Mucosa of gallbladder (tissue), 1 donor: ENCODE measurements around the gene TANGO6. TPM values are rescaled to one million over a fixed set of nuclear protein-coding genes. Genes with fewer than 3 reads are reported as not detected.
"Not testable (repeated sequence)": the region's sequence is repeated elsewhere in the genome, so short reads cannot be mapped to it uniquely, and the experiment has no call there.

Experiments used
- DNase-seq: peaks from one replicate; pipeline ENCODE4 v3.0.0-alpha.2; 2020; ENCODE audit warnings: low spot score
- total RNA-seq: library from RNA; stranded (reverse); gene quantifications from one replicate; pipeline ENCODE4 v1.2.1, GENCODE V29; 2021
- donor health status: DM: no; HTN: no; CAD: no.

Gene TANGO6
- total RNA-seq, 1 donor from 2014 or later: 11.0 TPM

DNA sequence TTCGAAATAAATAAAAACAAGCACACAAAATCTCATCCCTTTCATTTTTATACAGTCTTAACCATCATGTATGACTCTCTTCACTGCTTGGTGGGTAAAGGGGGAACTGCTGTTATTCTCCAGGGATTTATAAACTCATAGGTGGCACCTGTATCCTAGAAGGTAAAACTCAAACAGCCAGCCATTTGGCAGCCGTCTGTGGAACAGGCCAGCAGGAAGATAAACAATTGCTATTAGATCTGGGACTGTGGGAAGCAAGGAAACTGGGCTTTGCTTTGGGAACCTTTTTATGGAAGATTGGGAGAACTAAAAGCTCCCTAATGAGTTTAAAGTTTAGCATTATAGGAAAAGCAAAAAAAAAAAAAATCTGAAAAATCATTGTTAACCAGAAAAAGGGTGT, 126.0 kb downstream of the TANGO6 start:
- no peak for DNase-seq

DNA sequence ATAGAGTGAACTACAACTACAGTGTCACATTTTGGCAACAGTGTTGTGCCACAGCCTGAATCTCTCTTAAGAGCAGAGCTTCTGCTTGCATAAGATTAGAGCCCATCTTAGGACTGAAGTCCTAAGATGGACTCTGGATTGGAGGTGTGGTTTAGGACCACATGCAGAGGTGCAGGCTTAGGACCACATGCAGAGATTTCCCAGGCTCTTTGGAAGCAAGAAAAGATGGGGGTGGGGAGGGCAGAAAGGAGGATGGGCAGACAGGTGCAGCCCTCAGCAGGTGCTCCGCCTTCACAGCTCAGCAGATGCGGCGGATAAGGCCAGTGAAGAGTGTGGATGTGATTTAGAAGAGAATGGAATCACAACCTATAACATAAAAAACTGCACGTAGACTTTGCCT, 128.7 kb downstream of the TANGO6 start:
- DNase-seq: no peak

DNA sequence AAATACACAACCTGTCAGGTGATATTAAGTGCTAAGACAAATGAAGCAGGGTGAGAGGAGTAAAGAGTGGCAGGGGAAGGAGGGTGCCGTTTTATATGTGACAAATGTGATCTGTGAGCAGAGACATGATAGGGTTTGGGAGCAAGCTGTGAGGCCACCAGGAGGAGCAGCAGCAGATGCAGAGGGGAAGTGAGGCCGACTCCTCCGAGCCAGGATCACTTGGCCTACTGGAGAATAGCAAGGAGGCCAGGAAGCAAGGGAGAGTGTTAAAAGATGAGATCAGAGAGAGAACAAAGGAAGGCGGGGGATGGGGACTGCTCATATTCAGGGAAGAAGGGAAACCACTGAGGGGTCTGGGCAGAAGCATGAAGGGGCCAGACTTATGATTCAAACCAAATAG, 129.4 kb downstream of the TANGO6 start:
- no peak for DNase-seq

GRCh38 chr16:68973611-68974120, 130.3 kb downstream of the TANGO6 start:
- no peak for DNase-seq

- DNase-seq: no peak
Measured at GRCh38 chr16:68978303-68978954, 135.1 kb downstream of the TANGO6 start.

- no peak for DNase-seq
Measured at GRCh38 chr16:68980695-68981315, 137.5 kb downstream of the TANGO6 start.

- DNase-seq: no peak
Measured at GRCh38 chr16:68981971-68982370, 138.6 kb downstream of the TANGO6 start.

DNA sequence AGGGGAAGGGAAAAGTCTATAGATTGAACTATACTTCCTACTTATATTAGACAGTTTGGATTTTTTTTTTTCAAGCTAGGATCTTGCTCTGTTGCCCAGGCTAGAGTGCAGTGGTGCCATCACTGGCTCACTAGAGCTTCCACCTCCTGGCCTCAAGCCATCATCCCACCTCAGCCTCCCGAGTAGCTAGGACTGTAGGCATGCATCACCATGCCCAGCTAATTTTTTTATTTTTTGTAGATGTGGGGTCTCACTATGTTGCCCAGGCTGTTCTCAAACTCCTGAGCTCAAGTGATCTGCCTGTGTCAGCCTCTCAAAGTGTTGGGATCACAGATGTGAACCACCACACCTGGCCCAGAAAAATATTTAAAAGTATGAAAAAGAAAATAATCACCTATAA, 141.1 kb downstream of the TANGO6 start:
- no peak for DNase-seq

DNA sequence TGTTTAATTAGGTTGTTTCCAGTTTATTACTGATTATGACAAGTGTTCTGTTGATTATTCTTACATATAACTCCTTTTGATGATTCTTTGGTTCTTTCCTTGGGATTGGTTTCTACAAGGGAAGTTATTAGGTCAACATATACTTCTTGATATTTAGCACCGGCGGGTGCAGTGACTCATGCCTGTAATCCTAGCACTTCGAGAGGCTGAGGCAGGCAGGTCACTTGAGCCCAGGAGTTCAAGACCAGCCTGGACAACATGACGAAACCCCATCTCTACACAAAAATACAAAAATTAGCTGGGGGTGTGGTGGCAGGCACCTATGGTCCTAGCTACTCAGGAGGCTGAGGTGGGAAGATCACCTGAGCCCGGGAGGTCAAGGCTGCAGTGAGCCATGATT, 141.9 kb downstream of the TANGO6 start:
- DNase-seq: no peak

DNA sequence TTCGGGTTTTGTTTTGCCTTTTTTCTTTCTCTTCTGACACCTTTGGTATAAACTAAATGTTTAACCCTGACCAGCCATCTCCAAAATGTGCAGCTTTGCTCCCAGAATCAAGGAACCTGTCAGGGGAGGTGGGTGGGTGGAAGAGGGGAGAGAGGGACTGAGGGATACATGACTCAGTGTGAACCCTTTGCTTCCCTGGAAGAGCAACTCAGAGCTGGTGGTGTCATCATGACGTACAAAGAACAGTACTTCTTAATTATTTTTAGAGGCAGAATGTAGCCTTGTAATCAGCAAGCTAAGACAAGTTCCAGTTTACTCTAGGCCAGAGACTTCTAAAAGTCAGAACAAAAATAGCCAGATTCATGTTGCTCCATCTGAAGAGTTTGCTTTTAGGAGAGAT, 142.5 kb downstream of the TANGO6 start:
- no peak for DNase-seq

DNA sequence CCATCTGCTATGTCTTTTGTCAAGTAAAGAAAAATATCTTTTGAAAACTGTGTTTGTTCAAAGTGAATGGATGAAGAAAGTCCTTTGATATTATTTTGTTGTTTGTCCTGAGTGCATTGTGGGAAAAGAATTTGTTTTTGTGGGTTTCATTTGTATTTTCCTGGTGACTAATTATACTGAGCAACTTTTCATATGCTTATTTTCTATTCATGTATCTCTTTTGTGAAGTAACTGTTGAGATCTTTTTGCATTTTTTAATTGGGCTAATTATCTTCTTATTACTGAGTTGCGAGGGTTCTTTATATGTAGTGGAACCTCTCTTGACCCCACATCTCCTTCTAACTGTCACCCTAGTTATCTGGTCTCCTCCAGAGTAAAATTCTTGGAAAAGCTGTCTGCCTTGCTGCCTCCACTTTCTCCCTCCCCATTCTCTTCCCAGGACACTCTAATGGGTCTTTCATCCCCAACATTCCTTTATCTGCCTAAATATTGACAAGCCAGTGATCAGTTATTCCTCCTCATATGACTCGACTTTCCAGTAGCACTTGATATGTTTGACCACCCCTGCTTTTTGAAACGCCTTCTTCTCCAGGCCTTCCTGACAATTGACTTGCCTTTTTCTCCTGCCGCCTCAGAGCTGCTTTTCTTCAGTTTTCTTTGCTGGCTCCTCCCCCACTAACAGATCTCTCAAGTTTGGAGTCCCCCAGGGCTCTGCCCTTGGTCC, 144.6 kb downstream of the TANGO6 start:
- DNase-seq: no peak

DNA sequence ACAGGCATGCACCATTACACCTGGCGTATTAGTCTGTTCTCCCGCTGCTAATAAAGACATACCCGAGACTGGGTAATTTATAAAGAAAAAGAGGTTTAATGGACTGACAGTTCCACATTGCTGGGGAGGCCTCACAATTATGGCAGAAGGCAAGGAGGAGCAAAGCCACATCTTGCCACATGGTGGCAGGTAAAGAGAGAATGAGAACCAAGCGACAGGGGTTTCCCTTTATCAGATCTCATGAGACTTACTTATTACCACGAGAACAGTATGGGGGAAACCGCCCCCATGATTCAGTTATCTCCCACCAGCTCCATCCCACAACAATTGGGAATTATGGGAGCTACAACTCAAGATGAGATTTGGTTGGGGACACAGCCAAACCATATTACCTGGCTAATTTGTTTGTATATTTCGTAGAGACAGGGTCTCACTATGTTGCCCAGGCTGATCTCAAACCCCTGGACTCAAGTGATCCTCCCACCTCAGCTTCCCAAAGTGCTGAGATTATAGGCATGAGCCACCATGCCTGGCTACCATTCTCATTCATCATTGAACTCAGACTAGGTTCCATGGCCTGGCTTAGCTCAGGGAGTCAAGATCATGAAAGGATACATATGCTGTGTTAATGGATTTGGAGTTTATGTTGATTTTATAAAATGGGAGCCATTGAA, 147.0 kb downstream of the TANGO6 start:
- not testable (repeated sequence) for DNase-seq

DNA sequence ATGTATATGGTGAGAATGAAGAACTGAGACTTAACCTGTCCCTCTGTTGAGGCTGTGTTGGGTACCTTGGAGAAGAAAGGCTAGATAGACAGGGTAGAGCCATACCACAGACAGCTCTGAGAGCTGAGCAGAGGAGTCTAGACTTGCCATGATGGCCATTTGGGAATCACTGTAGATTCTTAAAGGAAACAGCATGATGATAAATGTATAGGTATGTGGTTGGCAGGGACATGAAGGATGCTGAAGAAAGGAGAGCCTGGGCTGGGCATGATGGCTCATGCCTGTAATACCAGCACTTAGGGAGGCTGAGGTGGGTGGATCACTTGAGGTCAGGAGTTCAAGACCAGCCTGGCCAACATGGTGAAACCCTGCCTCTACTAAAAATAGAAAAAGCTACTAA, 147.7 kb downstream of the TANGO6 start:
- DNase-seq: no peak

DNA sequence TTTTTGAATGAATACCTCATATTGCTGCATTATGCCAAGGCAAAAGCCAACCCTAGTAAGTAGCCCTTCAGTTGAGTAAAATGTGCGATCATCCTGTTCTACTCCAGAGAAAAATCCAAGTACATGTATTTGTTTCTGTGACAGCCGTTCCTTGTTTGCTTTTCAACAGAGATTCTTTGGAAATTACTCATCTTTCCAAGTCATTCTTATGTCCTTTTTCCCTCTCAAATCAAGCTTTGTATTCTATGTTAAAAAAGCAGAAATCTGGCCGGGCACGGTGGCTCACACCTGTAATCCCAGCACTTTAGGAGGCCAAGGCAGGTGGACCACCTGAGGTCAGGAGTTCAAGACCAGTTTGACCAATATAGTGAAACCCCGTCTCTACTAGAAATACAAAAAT, 149.2 kb downstream of the TANGO6 start:
- DNase-seq: no peak

DNA sequence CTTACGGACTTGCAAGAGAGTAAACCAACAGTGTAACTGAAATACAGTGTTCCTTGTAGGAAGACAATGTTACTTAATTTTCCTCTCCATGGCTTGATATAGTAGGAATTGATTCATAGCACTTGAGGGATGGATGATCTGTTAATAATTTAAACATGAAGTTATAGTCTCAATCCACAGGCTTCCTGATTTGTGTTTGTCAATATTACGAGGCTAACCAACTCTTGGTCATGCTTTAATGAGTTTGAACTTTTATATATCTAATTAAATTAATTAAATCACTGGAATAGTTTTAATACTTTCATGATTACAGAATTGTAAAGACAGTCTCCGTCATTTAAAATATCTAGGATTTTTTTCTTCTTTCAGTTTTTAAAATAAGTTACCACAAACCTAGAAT, 150.1 kb downstream of the TANGO6 start:
- DNase-seq: no peak

DNA sequence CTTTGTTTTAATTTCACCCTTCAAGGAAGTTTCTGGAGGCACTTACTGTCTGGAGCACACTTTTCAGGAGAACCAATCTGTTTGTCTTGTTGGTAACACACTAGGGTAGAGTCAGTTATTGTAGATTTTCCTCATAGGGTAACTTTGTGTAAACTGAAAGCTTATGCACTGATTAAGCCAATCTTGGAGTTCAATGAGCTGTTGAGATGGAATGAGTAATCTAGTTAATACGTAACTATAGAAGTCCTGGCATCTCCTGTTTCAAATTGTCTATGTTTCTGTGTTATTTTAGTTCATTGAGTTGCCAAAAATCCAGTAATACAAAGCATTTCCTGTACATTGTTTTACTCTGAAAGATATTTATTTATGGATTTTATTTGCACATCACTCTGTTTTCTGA, 150.6 kb downstream of the TANGO6 start:
- no peak for DNase-seq

- no peak for DNase-seq
Measured at GRCh38 chr16:68994324-68994723, 151.0 kb downstream of the TANGO6 start.

- DNase-seq: no peak
Measured at GRCh38 chr16:68995011-68995504, 151.7 kb downstream of the TANGO6 start.

GRCh38 chr16:68997564-68997963, 154.2 kb downstream of the TANGO6 start:
- no peak for DNase-seq

GRCh38 chr16:68999114-68999513, 155.8 kb downstream of the TANGO6 start:
- DNase-seq: no peak

GRCh38 chr16:69003500-69003899, 160.2 kb downstream of the TANGO6 start:
- no peak for DNase-seq

GRCh38 chr16:69005641-69006355, 162.5 kb downstream of the TANGO6 start:
- no peak for DNase-seq
